ENCODE results near the gene CHST3. TPM values are rescaled to one million over a fixed set of nuclear protein-coding genes. Genes with fewer than 3 reads are reported as not detected.

The CHST3 gene
- total RNA-seq, 2 experiments from 2014 or later: 0.02 TPM

DNA sequence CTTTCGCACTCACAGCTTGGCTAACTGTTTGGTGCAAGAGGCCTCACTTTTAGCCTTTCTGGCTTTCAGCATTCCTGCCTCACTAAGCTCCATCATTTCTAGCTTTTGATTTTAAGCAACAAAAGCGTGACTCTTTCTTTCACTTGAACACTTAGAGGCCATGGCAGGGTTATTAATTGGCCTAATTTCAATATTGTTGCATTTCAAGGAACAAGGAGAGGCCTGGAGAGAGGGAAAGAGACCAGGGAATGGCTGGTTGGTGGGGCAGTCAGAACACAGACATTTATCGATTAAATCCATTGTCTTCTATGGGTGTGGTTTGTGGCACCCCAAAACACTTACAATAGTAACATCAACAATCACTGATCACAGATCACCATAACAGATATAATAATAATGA, 31.3 kb downstream of the CHST3 start:
- H3K36me3 Mint-ChIP-seq (ENCODE audit: low read depth): no peaks in the 10 kb centered on the region
- no peaks in the 10 kb centered on the region for H3K4me1 Mint-ChIP-seq
- CTCF ChIA-PET: interaction anchor here (1.1 kb wide), 1 partner anchor 15 kb away, joined by 3 read pairs; no protein-coding TSS in a partner anchor
- POLR2A ChIA-PET: no interaction called here
- no peak overlapping the region for H3K27ac Mint-ChIP-seq
- H3K9me3 Mint-ChIP-seq: no peaks in the 10 kb centered on the region
- H3K4me3 Mint-ChIP-seq: no peak overlapping the region
- DNase-seq: no peak
- no peaks in the 10 kb centered on the region for H3K27me3 Mint-ChIP-seq

DNA sequence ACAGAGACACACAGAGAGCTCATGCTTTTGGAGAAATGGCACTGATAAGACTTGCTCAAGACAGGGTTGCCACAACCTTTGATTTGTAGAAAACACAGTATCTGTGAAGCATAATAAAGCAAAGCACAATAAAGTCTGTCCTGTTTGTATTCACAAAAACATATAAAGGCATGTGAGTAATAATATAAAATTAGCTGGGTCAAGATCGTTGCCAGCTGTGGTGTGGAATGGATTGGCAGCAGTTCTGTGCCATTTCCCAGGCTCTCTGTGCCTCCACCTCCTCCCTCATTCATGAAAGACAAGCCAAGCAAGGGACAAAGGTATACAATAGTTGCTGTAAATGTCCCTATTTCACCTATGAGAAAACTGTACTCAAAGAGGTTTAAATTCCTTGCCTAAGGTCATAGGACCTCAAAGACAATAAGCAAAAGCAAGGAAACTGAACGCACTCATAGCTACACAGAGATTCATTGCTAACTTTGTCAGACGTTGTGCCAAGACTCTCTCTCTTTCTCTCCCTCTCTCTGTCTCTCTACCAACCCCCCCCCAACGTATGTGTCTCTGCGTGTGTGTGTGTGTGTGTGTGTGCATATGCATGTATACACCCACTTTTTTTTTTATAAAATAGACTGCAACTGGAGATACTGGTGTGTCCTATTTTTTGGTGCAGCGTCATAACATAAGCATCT, 31.8 kb downstream of the CHST3 start:
- H3K27ac Mint-ChIP-seq: no peak overlapping the region
- DNase-seq: no peak
- no peaks in the 10 kb centered on the region for H3K27me3 Mint-ChIP-seq
- no peaks in the 10 kb centered on the region for H3K4me1 Mint-ChIP-seq
- H3K36me3 Mint-ChIP-seq (ENCODE audit: low read depth): no peaks in the 10 kb centered on the region
- H3K9me3 Mint-ChIP-seq: no peaks in the 10 kb centered on the region
- no peak overlapping the region for H3K4me3 Mint-ChIP-seq
- ChIA-PET POLR2A (no interaction called here), CTCF (interaction anchor here (1.1 kb wide), 1 partner anchor 14 kb away, joined by 3 read pairs; no protein-coding TSS in a partner anchor)

DNA sequence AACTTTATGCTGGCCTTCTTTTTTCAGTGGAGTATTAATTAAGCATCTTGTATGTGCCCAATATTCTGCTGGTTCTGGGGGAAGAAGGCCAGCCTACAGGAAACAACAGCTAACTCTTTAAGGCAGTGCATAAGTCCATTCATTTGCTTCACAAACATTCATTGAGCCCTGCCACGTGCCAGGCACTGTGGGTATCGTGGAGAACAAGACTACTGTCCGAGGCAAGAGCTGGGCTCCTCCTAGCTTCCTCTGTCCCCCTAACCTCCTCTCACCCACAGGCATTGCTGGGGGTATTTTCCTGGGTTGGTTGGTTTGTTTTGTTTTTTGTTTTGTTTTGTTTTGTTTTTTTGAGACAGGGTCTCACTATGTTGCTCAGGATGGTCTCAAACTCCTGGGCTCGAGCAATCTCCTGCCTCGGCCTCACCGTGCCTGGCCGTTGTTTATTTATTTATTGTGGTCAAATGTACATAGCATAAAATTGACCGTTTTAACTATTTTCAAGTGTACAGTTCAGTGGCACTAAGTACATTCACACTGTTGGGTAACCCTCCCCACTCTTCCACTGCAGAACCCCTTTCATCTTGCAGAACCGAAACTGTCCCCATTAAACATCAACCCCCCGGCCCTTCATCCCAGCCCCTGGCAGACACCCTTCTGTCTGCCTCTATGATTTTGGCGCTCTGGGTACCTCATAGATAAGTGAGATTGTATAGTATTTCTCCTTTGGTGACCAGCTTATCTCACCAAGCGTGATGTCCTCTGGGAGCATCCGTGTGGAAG, 32.6 kb downstream of the CHST3 start:
- Mint-ChIP-seq H3K36me3 (ENCODE audit: low read depth) (no peaks in the 10 kb centered on the region), H3K27ac (no peak overlapping the region), H3K27me3 (no peaks in the 10 kb centered on the region), H3K4me3 (no peak overlapping the region), H3K4me1 (no peaks in the 10 kb centered on the region), H3K9me3 (no peaks in the 10 kb centered on the region)
- DNase-seq: no peak
- CTCF ChIA-PET: interaction anchor here (1.2 kb wide), 1 partner anchor 52 kb away, joined by 3 read pairs; no protein-coding TSS in a partner anchor
- POLR2A ChIA-PET: no interaction called here

DNA sequence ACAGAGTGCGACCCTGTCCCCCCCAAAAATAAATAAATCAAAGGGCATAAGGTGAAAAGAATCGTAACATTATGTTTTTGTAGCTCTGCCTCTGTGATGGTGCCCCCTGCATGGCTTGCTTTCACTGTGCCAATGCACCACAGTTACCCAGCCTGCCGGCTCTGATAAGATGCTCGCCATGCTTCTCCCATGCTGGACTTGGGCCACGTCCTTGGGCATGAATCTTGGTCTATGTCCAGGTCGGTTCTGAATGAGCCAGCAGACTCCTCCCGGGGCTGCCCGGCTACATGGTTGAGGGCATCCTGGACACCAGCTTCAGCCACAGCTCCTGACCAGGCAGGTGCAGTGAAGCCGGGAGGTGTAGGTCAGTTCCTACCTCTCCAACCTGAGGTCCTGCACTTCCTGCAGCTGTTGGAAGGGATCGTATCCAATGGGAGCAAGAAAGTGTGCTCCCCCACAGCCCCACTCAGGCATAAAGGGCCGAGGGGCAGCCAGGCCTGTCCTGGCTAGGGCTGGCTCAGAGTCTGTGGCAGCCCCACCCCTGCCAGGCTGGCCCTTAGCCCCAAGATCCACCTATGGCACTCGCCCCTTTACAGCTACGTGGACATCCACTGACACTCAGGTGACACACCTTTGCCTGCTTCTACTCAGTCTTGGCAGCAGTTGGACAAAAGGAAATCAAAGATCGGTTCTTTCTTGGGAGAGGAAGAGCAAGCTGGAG, 34.1 kb downstream of the CHST3 start:
- Mint-ChIP-seq H3K27ac (no peak overlapping the region), H3K4me1 (no peaks in the 10 kb centered on the region), H3K27me3 (no peaks in the 10 kb centered on the region), H3K36me3 (ENCODE audit: low read depth) (no peaks in the 10 kb centered on the region), H3K4me3 (no peak overlapping the region), H3K9me3 (no peaks in the 10 kb centered on the region)
- no peak for DNase-seq
- ChIA-PET CTCF (interaction anchor here (0.6 to 1.5 kb wide), 4 partner anchors 24 to 241 kb away, joined by 3 to 4 read pairs (median 3); no protein-coding TSS in a partner anchor), POLR2A (no interaction called here)

DNA sequence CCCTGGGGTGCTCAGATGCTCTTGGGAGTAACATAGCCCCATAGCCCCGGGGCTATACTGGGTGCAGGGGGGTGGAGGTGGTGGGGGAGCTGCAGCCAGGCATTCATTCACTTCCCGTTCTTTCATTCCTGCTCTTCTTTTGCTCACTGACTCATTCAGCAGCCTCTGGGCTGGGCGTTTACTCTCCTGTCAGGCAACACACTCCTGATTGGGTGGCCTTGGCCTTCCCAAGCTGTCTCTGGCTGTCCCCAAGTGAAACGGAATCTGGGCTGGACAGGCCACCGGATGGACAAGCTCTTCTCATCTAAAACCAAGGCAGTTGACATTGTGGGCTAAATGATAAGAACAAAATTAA, 34.6 kb downstream of the CHST3 start:
- DNase-seq: no peak
- H3K27ac Mint-ChIP-seq: no peak overlapping the region
- ChIA-PET POLR2A (no interaction called here), CTCF (interaction anchor here (0.6 to 1.5 kb wide), 3 partner anchors 25 to 241 kb away, joined by 3 to 4 read pairs (median 3); no protein-coding TSS in a partner anchor)
- no peaks in the 10 kb centered on the region for H3K4me1 Mint-ChIP-seq
- H3K36me3 Mint-ChIP-seq (ENCODE audit: low read depth): no peaks in the 10 kb centered on the region
- H3K27me3 Mint-ChIP-seq: no peaks in the 10 kb centered on the region
- no peaks in the 10 kb centered on the region for H3K9me3 Mint-ChIP-seq
- H3K4me3 Mint-ChIP-seq: no peak overlapping the region

DNA sequence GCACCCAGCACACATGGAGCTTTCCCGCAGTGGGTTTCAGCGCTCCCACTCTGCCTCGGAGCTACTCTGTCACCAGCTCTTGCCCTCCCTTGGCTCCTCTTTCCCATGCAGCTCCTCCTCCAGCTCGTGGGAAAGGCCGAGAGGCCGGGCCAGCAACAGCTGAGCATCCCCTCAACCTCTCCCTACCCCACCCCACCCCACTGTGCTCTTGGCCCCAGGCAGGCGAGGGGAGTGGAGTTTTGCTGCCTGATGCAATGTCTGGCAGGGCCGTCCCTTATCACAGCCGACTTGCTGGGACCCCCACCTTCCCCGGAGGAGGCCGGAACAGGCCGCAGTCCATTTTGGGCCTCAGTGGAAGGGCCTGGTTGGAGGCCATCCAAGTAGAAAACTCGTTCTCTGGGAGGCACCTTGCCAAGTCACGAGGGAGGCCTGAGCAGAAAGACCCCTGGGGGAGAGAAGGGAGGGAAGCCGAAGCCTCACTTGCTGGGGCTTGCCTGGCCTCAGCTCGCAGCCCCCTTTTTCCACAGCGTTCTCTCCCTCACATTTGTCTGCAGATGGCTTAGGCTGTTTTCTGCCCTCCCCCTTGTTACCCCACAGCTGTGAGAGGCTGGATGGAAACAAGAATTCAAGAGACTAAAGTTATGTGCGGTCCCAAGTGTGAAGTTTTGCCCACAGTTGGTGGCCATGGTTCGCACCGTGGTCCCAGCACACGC, 35.3 kb downstream of the CHST3 start:
- H3K36me3 Mint-ChIP-seq (ENCODE audit: low read depth): no peaks in the 10 kb centered on the region
- no peaks in the 10 kb centered on the region for H3K27me3 Mint-ChIP-seq
- no peaks in the 10 kb centered on the region for H3K9me3 Mint-ChIP-seq
- POLR2A ChIA-PET: interaction anchor here (0.6 kb wide), 1 partner anchor 86 kb away, joined by 4 read pairs; no protein-coding TSS in a partner anchor
- H3K4me1 Mint-ChIP-seq: no peaks in the 10 kb centered on the region
- no peak overlapping the region for H3K4me3 Mint-ChIP-seq
- CTCF ChIA-PET: interaction anchor here (0.8 to 1.5 kb wide), 2 partner anchors 26 to 44 kb away, joined by 3 to 4 read pairs; no protein-coding TSS in a partner anchor
- no peak for DNase-seq
- no peak overlapping the region for H3K27ac Mint-ChIP-seq

DNA sequence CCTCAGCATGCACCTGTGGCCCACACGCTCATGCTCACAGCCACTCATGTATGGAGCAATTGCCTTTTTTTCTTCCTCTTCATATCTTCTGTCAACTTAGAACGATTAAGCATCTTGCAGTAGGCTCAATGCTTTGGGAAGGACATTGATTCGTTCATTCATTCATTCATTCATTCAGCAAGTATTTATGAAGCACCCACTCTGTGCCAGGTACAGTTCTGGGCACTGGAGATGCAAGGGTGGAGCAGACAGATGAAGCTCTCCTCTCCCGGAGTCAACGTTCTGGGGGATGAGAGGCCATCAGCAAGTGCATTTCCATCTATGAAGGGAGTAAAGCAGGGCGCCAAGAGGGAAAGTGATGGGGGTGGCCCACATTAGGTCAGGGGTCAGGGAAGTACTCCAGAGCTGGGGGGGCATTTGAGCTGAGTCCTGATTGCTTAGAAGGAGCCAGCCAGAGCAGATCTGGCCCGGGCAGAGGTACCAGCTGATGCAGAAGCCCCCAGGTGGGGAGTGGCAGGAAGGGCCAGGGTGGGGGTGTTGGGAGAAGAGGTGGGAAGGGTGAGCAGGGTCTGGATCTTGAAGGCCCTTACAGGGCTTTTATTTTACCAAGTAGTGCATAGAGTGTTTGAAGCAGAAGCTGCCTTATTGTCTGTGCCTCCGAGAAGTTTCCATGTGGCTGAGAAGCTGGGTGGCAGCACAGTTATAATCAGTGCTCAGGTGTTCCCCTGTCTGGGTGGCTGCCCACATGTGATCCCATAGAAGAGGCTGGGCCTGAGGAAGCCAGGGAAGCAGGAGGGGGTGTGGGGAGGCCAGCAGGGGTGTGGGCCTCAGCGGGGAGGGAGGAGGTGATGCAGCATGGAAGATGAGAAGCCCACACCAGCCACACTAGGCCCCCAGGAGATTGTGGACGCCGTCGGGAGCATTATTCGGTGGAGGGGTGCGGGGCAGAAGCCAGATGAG, 36.2 kb downstream of the CHST3 start:
- POLR2A ChIA-PET: interaction anchor here (0.6 kb wide), 1 partner anchor 87 kb away, joined by 4 read pairs; no protein-coding TSS in a partner anchor
- H3K4me3 Mint-ChIP-seq: no peak overlapping the region
- CTCF ChIA-PET: interaction anchor here (1.5 kb wide), 1 partner anchor 45 kb away, joined by 4 read pairs; no protein-coding TSS in a partner anchor
- no peaks in the 10 kb centered on the region for H3K36me3 Mint-ChIP-seq (ENCODE audit: low read depth)
- no peaks in the 10 kb centered on the region for H3K9me3 Mint-ChIP-seq
- H3K27ac Mint-ChIP-seq: no peak overlapping the region
- DNase-seq: no peak
- no peaks in the 10 kb centered on the region for H3K4me1 Mint-ChIP-seq
- no peaks in the 10 kb centered on the region for H3K27me3 Mint-ChIP-seq

DNA sequence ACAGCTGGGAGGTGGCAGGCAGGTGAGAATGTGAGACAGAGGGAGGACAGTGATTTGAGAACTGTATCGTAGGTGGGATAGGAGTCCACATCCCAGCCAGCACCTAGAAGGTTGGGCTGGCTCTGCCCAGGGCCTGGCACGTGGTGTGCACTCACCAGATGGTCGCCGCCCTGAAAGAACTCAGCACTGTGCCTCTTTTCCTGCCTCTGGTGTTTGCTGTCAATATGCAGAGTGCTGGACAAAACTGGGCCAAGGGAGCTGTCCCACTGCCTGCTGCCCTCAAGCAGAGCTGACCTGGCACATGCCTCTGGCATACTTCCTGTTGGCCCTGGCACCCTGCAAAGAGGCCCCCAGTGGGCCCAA, 36.8 kb downstream of the CHST3 start:
- H3K4me1 Mint-ChIP-seq: no peaks in the 10 kb centered on the region
- H3K36me3 Mint-ChIP-seq (ENCODE audit: low read depth): no peaks in the 10 kb centered on the region
- no peak overlapping the region for H3K4me3 Mint-ChIP-seq
- ChIA-PET CTCF (interaction anchor here (2.7 kb wide), 1 partner anchor 12 kb away, joined by 6 read pairs; no protein-coding TSS in a partner anchor), POLR2A (no interaction called here)
- H3K27me3 Mint-ChIP-seq: no peaks in the 10 kb centered on the region
- no peak for DNase-seq
- no peaks in the 10 kb centered on the region for H3K9me3 Mint-ChIP-seq
- H3K27ac Mint-ChIP-seq: no peak overlapping the region

DNA sequence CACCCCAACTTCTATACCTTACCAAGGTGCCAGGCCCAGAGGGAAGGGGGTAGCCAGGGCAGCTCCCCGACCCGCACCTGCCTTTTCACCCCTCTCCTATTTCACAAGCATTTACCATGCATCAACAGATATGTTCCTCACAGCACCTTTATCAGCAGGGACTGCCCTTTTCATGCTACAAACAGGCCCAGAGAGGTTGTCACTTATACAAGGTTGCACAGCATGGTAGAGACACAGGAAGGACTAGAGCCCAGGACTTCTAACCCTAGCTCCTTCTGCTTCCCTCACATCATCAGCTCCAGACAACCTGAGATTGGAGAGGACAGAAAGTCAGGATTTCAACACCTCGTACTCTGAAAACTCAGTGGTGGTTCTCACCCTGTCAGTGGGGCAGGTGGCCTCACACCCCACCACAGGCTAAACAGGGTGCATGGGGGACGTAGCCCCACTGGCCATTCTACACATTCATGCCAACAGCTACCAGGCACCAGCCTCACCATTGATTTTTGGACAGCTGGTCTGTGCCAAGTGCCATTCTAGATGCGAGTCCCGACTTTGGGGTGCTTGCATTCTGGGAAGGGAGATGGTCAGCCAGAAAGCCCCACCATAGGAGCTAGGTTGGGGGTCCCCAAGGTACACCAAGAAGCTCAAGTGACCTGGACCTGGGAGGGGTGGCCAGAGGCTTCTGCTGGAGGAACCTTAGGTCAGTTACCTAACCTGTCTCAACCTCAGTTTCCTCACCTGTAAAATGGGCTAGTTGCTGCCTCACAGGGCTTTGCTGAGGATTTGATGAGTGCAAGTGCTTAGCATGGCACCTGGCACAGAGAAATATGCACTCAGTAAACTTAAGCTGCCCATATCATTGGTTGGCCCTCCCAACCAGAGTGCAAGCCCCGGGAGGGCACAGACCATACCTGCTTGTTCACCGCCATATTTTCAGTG, 38.4 kb downstream of the CHST3 start:
- Mint-ChIP-seq H3K4me3 (no peak overlapping the region), H3K9me3 (no peaks in the 10 kb centered on the region), H3K36me3 (ENCODE audit: low read depth) (no peaks in the 10 kb centered on the region), H3K27ac (no peak overlapping the region), H3K4me1 (no peaks in the 10 kb centered on the region), H3K27me3 (no peaks in the 10 kb centered on the region)
- no peak for DNase-seq
- ChIA-PET POLR2A (no interaction called here), CTCF (interaction anchor here (0.5 to 2.7 kb wide), 3 partner anchors 10 to 709 kb away, joined by 3 to 6 read pairs (median 4); no protein-coding TSS in a partner anchor)

DNA sequence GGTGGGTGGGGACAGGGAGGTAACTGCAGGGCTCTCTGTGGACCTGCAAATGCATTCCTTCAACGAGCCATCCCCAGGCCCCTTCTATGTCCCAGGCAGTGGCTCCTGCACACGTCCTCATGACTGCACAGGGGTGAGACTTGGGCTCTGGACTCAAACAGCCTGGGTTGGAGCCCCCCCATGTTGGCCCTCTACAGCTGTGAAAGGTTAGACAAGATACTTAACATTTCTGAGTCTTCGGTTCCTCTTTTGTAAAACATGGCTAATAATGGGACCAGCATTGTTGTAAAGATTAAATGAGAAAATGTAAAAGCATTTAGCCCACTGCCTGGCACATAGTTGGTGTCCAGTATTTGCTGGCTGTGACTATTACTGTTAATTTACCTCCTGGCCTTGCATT, 41.8 kb downstream of the CHST3 start:
- CTCF ChIA-PET: no interaction called here
- H3K27ac Mint-ChIP-seq: no peak overlapping the region

More for the DNA sequence above, 41.8 kb downstream of the CHST3 start:
- H3K4me3 Mint-ChIP-seq: no peak overlapping the region
- H3K4me1 Mint-ChIP-seq: no peaks in the 10 kb centered on the region
- no peaks in the 10 kb centered on the region for H3K27me3 Mint-ChIP-seq
- H3K36me3 Mint-ChIP-seq (ENCODE audit: low read depth): no peaks in the 10 kb centered on the region
- no peak for DNase-seq
- no peaks in the 10 kb centered on the region for H3K9me3 Mint-ChIP-seq
- POLR2A ChIA-PET: no interaction called here

Measured in activated CD4-positive, alpha-beta T cell treated with anti-CD3 and anti-CD28 coated beads, Interleukin-2, amount 10 ng/mL, durations not matched to agents 7 days and 5 days (primary cell).